Neuronal stem cell (in vitro differentiated cells): ENCODE measurements around the gene COMMD10.

Source experiments
- DNase-seq: peaks from one replicate; pipeline ENCODE4 v3.0.0-alpha.2; 2013; ENCODE audit warnings: low spot score
- H2AFZ ChIP-seq: one replicate; pipeline ENCODE4 v1.6.1; 2013; ENCODE audit warnings: mild to moderate bottlenecking, low read length, inconsistent platforms
- H2AK5ac ChIP-seq: 2 replicates; pipeline ENCODE4 v1.6.1; 2013; ENCODE audit warnings: low read depth, mild to moderate bottlenecking, inconsistent platforms, low read length, moderate library complexity, mixed read lengths
- H2BK120ac ChIP-seq: 2 replicates; pipeline ENCODE4 v1.6.1; 2013; ENCODE audit warnings: low read depth, mild to moderate bottlenecking, inconsistent platforms, low read length, moderate library complexity, mixed read lengths
- H2BK12ac ChIP-seq: one replicate; pipeline ENCODE4 v1.6.1; 2013; ENCODE audit warnings: low read length, inconsistent platforms
- H2BK15ac ChIP-seq: 2 replicates; pipeline ENCODE4 v1.6.1; 2013; ENCODE audit warnings: mild to moderate bottlenecking, low read length, inconsistent platforms, mixed read lengths
- H2BK5ac ChIP-seq: one replicate; pipeline ENCODE4 v1.6.1; 2013; ENCODE audit warnings: inconsistent platforms, mild to moderate bottlenecking, low read length, moderate library complexity
- H3K14ac ChIP-seq: one replicate; pipeline ENCODE4 v1.6.1; 2013; ENCODE audit warnings: low read length, inconsistent platforms
- H3K18ac ChIP-seq: 2 replicates; pipeline ENCODE4 v1.6.1; 2013; ENCODE audit warnings: low read length, inconsistent platforms
- H3K23ac ChIP-seq: 2 replicates; pipeline ENCODE4 v1.6.1; 2013; ENCODE audit warnings: low read depth, mild to moderate bottlenecking, mixed read lengths, low read length, inconsistent platforms; ENCODE audit not compliant: poor library complexity
- H3K27ac ChIP-seq: replicated peaks from 3 replicates; pipeline ENCODE4 v1.5.1; 2013; ENCODE audit warnings: low read length, inconsistent platforms
- H3K27me3 ChIP-seq, 3 experiments: 2 replicates each; pipeline ENCODE4 v1.6.1; 2013; ENCODE audit warnings: low read length in 3 of 3, mild to moderate bottlenecking in 2 of 3, inconsistent platforms in 1 of 3, low read depth in 1 of 3, mixed read lengths in 1 of 3, moderate library complexity in 1 of 3; ENCODE audit not compliant: control insufficient read depth in 3 of 3, insufficient read depth in 3 of 3
- H3K36me3 ChIP-seq, 2 donors: replicated peaks in 1 of 2; 2 replicates each; pipeline ENCODE4 v1.6.1; 2013; ENCODE audit warnings: low read length in 2 of 2; ENCODE audit not compliant: control insufficient read depth in 2 of 2, insufficient read depth in 2 of 2
- H3K4ac ChIP-seq: 2 replicates; pipeline ENCODE4 v1.6.1; 2013; ENCODE audit warnings: inconsistent platforms, mild to moderate bottlenecking, low read length, moderate library complexity
- H3K4me1 ChIP-seq, 2 donors: 1 replicate in 1 of 2; 2 replicates in 1 of 2; pipeline ENCODE4 v1.6.1; 2013; ENCODE audit warnings: low read length in 2 of 2, low read depth in 1 of 2; ENCODE audit not compliant: control insufficient read depth in 2 of 2, insufficient read depth in 1 of 2
- H3K4me2 ChIP-seq: one replicate; pipeline ENCODE4 v1.6.1; 2013; ENCODE audit warnings: mild to moderate bottlenecking, low read length, inconsistent platforms; ENCODE audit not compliant: insufficient read depth, poor library complexity, severe bottlenecking
- H3K4me3 ChIP-seq, 2 donors: 2 replicates each; pipeline ENCODE4 v1.5.1; 2013; ENCODE audit warnings: low read length in 2 of 2, mild to moderate bottlenecking in 2 of 2, inconsistent platforms in 1 of 2, moderate library complexity in 1 of 2
- H3K79me1 ChIP-seq: one replicate; pipeline ENCODE4 v1.6.1; 2013; ENCODE audit warnings: low read depth, mild to moderate bottlenecking, inconsistent platforms, low read length, moderate library complexity
- H3K9ac ChIP-seq: one replicate; pipeline ENCODE4 v1.6.1; 2013; ENCODE audit warnings: mild to moderate bottlenecking, low read depth, low read length, inconsistent platforms; ENCODE audit not compliant: poor library complexity
- H3K9me3 ChIP-seq, 2 donors: replicated peaks in 1 of 2; 2 replicates each; pipeline versions ENCODE3 to v1.6.1; 2013; ENCODE audit warnings: low read length in 2 of 2, mild to moderate bottlenecking in 2 of 2, inconsistent platforms in 1 of 2, low read depth in 1 of 2, mixed read lengths in 1 of 2, moderate library complexity in 1 of 2; ENCODE audit not compliant: control insufficient read depth in 2 of 2, insufficient read depth in 1 of 2
- H4K8ac ChIP-seq: one replicate; pipeline ENCODE4 v1.6.1; 2013; ENCODE audit warnings: low read depth, mild to moderate bottlenecking, inconsistent platforms, low read length, moderate library complexity
- H4K91ac ChIP-seq: one replicate; pipeline ENCODE4 v1.6.1; 2013; ENCODE audit warnings: low read length, low read depth, mild to moderate bottlenecking, inconsistent platforms; ENCODE audit not compliant: poor library complexity
- WGBS, 2 donors: extraction: QIAGEN DNeasy Blood & Tissue Kit; methylation state at CpG; one replicate each; pipeline ENCODE4 v1.1.7; 2013; ENCODE audit warnings: missing lambda C conversion rate in 2 of 2, mixed read lengths in 1 of 2; ENCODE audit not compliant: insufficient read length in 2 of 2, insufficient replicate concordance in 1 of 2; ENCODE audit errors: extremely low coverage in 2 of 2; 5-methylcytosine and 5-hydroxymethylcytosine counted together

The COMMD10 gene

GRCh38 chr5:116318091-116318854 is 233.4 kb downstream of the COMMD10 start:
- no peaks in the 10 kb centered on the region for H3K27me3 ChIP-seq
- H2AFZ ChIP-seq = no peak overlapping the region
- H2BK120ac ChIP-seq = no peak overlapping the region
- no peaks in the 10 kb centered on the region for H3K79me1 ChIP-seq
- no peak overlapping the region for H4K91ac ChIP-seq
- H3K4me1 ChIP-seq = no peaks in the 10 kb centered on the region
- no peak overlapping the region for H3K4me2 ChIP-seq
- peaks cover 3 to 9% of the 10 kb centered on the region in 2 donors for H3K9me3 ChIP-seq
- DNase-seq = no peak
- H3K18ac ChIP-seq = no peak overlapping the region
- H3K27ac ChIP-seq = no peak overlapping the region
- no peak overlapping the region for H2BK12ac ChIP-seq
- no peaks in the 10 kb centered on the region for H3K36me3 ChIP-seq
- no peak overlapping the region for H2BK15ac ChIP-seq
- H3K4ac ChIP-seq = no peak overlapping the region
- H3K9ac ChIP-seq = no peak overlapping the region
- no peak overlapping the region for H2AK5ac ChIP-seq
- H3K14ac ChIP-seq = no peak overlapping the region
- H3K23ac ChIP-seq = no peak overlapping the region
- no peak overlapping the region for H2BK5ac ChIP-seq
- no peak overlapping the region for H4K8ac ChIP-seq
- no peak overlapping the region for H3K4me3 ChIP-seq
- no CpG with 5 or more reads among the region's 4 CpGs for WGBS, 2 donors

GRCh38 chr5:116320486-116320885 is 235.7 kb downstream of the COMMD10 start:
- no peak overlapping the region for H4K8ac ChIP-seq
- no peak overlapping the region for H3K4ac ChIP-seq
- H3K9ac ChIP-seq = no peak overlapping the region
- no peaks in the 10 kb centered on the region for H3K36me3 ChIP-seq
- H3K14ac ChIP-seq = no peak overlapping the region
- no peak overlapping the region for H4K91ac ChIP-seq
- H2AFZ ChIP-seq = no peak overlapping the region
- H2BK5ac ChIP-seq = no peak overlapping the region
- no peaks in the 10 kb centered on the region for H3K27me3 ChIP-seq
- H2BK12ac ChIP-seq = no peak overlapping the region
- H3K18ac ChIP-seq = no peak overlapping the region
- H3K4me3 ChIP-seq = no peak overlapping the region
- no peak overlapping the region for H2AK5ac ChIP-seq
- no peak overlapping the region for H3K27ac ChIP-seq
- H2BK15ac ChIP-seq = no peak overlapping the region
- H3K9me3 ChIP-seq = peaks cover 3 to 9% of the 10 kb centered on the region in 2 donors
- H3K4me1 ChIP-seq = no peaks in the 10 kb centered on the region
- DNase-seq = no peak
- H3K79me1 ChIP-seq = no peaks in the 10 kb centered on the region
- no peak overlapping the region for H2BK120ac ChIP-seq
- H3K4me2 ChIP-seq = no peak overlapping the region
- H3K23ac ChIP-seq = no peak overlapping the region

- H3K4me3 ChIP-seq = no peak overlapping the region
- H3K27ac ChIP-seq = no peak overlapping the region
- H3K27me3 ChIP-seq = no peaks in the 10 kb centered on the region
- no peak for DNase-seq
- no peak overlapping the region for H2BK120ac ChIP-seq
- H2AK5ac ChIP-seq = no peak overlapping the region
- no peaks in the 10 kb centered on the region for H3K4me1 ChIP-seq
- H3K9me3 ChIP-seq = peaks cover 7 to 21% of the 10 kb centered on the region in 2 donors
- no peak overlapping the region for H3K14ac ChIP-seq
- no peak overlapping the region for H4K8ac ChIP-seq
- H3K36me3 ChIP-seq = peaks cover 0 to 4% of the 10 kb centered on the region in 2 donors
- no peak overlapping the region for H3K23ac ChIP-seq
- no peaks in the 10 kb centered on the region for H3K79me1 ChIP-seq
- no peak overlapping the region for H4K91ac ChIP-seq
- no peak overlapping the region for H2BK12ac ChIP-seq
- H2AFZ ChIP-seq = no peak overlapping the region
- no peak overlapping the region for H3K4me2 ChIP-seq
- H3K9ac ChIP-seq = no peak overlapping the region
- no CpG with 5 or more reads among the region's 5 CpGs for WGBS, 2 donors
- H2BK5ac ChIP-seq = no peak overlapping the region
- H3K4ac ChIP-seq = no peak overlapping the region
- H2BK15ac ChIP-seq = no peak overlapping the region
- H3K18ac ChIP-seq = no peak overlapping the region
These were observed 244.7 kb downstream of the COMMD10 start for GRCh38 chr5:116329503-116329902.

- Histone ChIP-seq H2BK5ac (no peak overlapping the region), H2AFZ (no peak overlapping the region), H3K18ac (no peak overlapping the region), H3K9ac (no peak overlapping the region), H3K4ac (no peak overlapping the region), H4K8ac (no peak overlapping the region), H4K91ac (no peak overlapping the region), H3K27me3 (no peaks in the 10 kb centered on the region), H2BK15ac (no peak overlapping the region), H3K79me1 (no peaks in the 10 kb centered on the region), H3K36me3 (no peaks in the 10 kb centered on the region), H3K23ac (no peak overlapping the region), H2BK120ac (no peak overlapping the region), H3K4me3 (no peak overlapping the region), H3K9me3 (peaks cover 0 to 4% of the 10 kb centered on the region in 2 donors), H2AK5ac (no peak overlapping the region), H3K27ac (no peak overlapping the region), H2BK12ac (no peak overlapping the region), H3K4me1 (no peaks in the 10 kb centered on the region), H3K14ac (no peak overlapping the region), H3K4me2 (no peak overlapping the region)
- WGBS, 2 donors = no CpG with 5 or more reads among the region's 2 CpGs
- DNase-seq = no peak
These were observed 256.0 kb downstream of the COMMD10 start for GRCh38 chr5:116340799-116341198.
